Superior temporal gyrus (tissue), 1 donor: ENCODE data around the gene SIN3A.
A peak's percentile ranks its signal among the peaks of the same experiment; 100 is the strongest.
"Not testable (repeated sequence)": the region's sequence is repeated elsewhere in the genome, so short reads cannot be mapped to it uniquely, and the experiment has no call there.

Source experiments
- DNase-seq: peaks from one replicate; pipeline ENCODE4 v3.0.0-alpha.2; 2016; ENCODE audit errors: extremely low spot score

SIN3A gene

GRCh38 chr15:75357976-75358673 lies 93.4 kb downstream of the SIN3A start:
- no peak for DNase-seq

- DNase-seq: no peak
These were observed 95.0 kb downstream of the SIN3A start for GRCh38 chr15:75356517-75356916.

- no peak for DNase-seq
These were observed 95.5 kb downstream of the SIN3A start for GRCh38 chr15:75356006-75356405.

GRCh38 chr15:75355369-75355768 lies 96.1 kb downstream of the SIN3A start:
- no peak for DNase-seq

- no peak for DNase-seq
These were observed 97.0 kb downstream of the SIN3A start for GRCh38 chr15:75354454-75354853.

GRCh38 chr15:75353604-75354003 lies 97.9 kb downstream of the SIN3A start:
- no peak for DNase-seq

GRCh38 chr15:75352186-75353080 lies 99.1 kb downstream of the SIN3A start:
- DNase-seq: no peak

- no peak for DNase-seq
These were observed 100.7 kb downstream of the SIN3A start for GRCh38 chr15:75350601-75351361.

GRCh38 chr15:75349851-75350588 lies 101.5 kb downstream of the SIN3A start:
- no peak for DNase-seq

GRCh38 chr15:75349351-75349669 lies 102.2 kb downstream of the SIN3A start:
- not testable (repeated sequence) for DNase-seq

GRCh38 chr15:75348562-75349350 lies 102.7 kb downstream of the SIN3A start:
- DNase-seq: peak; percentile 16

- no peak for DNase-seq
These were observed 103.4 kb downstream of the SIN3A start for GRCh38 chr15:75348034-75348561.

- DNase-seq: peak; percentile 65
These were observed 104.1 kb downstream of the SIN3A start for GRCh38 chr15:75347222-75348033.

GRCh38 chr15:75346796-75347221 lies 104.7 kb downstream of the SIN3A start, which contains the start of gene NEIL1:
Gene NEIL1 (plus strand): TSS chr15:75347039. CDS start chr15:75348906, 1,867 bp downstream.
- peak; percentile 16 for DNase-seq

- not testable (repeated sequence) for DNase-seq
These were observed 107.5 kb downstream of the SIN3A start for GRCh38 chr15:75343953-75344352.

GRCh38 chr15:75342221-75342620 lies 109.3 kb downstream of the SIN3A start:
- no peak for DNase-seq

- no peak for DNase-seq
These were observed 111.8 kb downstream of the SIN3A start for GRCh38 chr15:75339531-75340240.

- DNase-seq: no peak
These were observed 112.7 kb downstream of the SIN3A start for GRCh38 chr15:75338661-75339240.
